HEK293 (cell line): ENCODE data around the gene DNAJC27.

Experiments used
- CTCF ChIA-PET: fragments of 350-600 bp; formaldehyde crosslinking; extraction: SDS; loops from one replicate; lab custom pipeline; 2021; ENCODE audit warnings: antibody characterized with exemption; lab: Yijun Ruan, JAX
- POLR2A ChIA-PET: fragments of 300-600 bp; formaldehyde crosslinking; extraction: SDS; loops from one replicate; lab custom pipeline; 2020; ENCODE audit warnings: antibody characterized with exemption, inconsistent platforms; lab: Yijun Ruan, JAX
- H3K27ac ChIP-seq: fragments of 200-500 bp; sonication (Bioruptor generic); 2 replicates; pipeline ENCODE4 v1.5.1; 2014; ENCODE audit warnings: low read depth, low read length, control low read depth, inconsistent platforms; ENCODE audit errors: extremely low read depth
- H3K36me3 ChIP-seq, 2 experiments: fragments of 200-500 bp in 1 of 2; sonication (Bioruptor generic) in 1 of 2; 1 replicate in 1 of 2; 2 replicates in 1 of 2; pipeline ENCODE4 v1.5.1; 2014 to 2017; ENCODE audit warnings: inconsistent platforms in 2 of 2, low read length in 2 of 2; ENCODE audit not compliant: control insufficient read depth in 2 of 2, insufficient read depth in 1 of 2
- H3K4me1 ChIP-seq: fragments of 200-500 bp; sonication (Bioruptor generic); 2 replicates; pipeline ENCODE4 v1.5.1; 2014; ENCODE audit warnings: mild to moderate bottlenecking, low read length, inconsistent platforms; ENCODE audit not compliant: control insufficient read depth, insufficient read depth
- H3K4me3 ChIP-seq: 2 replicates; pipeline ENCODE4 v1.5.1; 2011; ENCODE audit warnings: low read depth, mild to moderate bottlenecking, control low read depth, low read length, moderate library complexity
- H3K9me3 ChIP-seq: fragments of 200-500 bp; sonication (Bioruptor generic); 2 replicates; pipeline ENCODE4 v1.5.1; 2014; ENCODE audit warnings: low read depth, low read length, inconsistent platforms; ENCODE audit not compliant: control insufficient read depth, insufficient read depth
- GFI1B ChIP-seq: fragments of 450-650 bp; formaldehyde crosslinking; IDR thresholded peaks from 2 replicates; pipeline ENCODE4 v1.5.1; 2016; ENCODE audit warnings: missing biosample characterization, missing genetic modification characterization
- KLF8 ChIP-seq: fragments of 450-650 bp; formaldehyde crosslinking; IDR thresholded peaks from 2 replicates; pipeline ENCODE4 v1.5.1; 2016; ENCODE audit warnings: missing biosample characterization, missing genetic modification characterization
- KLF9 ChIP-seq: fragments of 450-650 bp; formaldehyde crosslinking; IDR thresholded peaks from 2 replicates; pipeline ENCODE4 v1.5.1; 2016; ENCODE audit warnings: missing biosample characterization, missing genetic modification characterization, low read depth
- MYNN ChIP-seq: fragments of 450-650 bp; formaldehyde crosslinking; IDR thresholded peaks from 2 replicates; pipeline ENCODE4 v1.5.1; 2016; ENCODE audit warnings: missing biosample characterization, missing genetic modification characterization, borderline replicate concordance
- PRDM4 ChIP-seq: fragments of 450-650 bp; formaldehyde crosslinking; IDR thresholded peaks from 2 replicates; pipeline ENCODE4 v1.5.1; 2017; ENCODE audit warnings: missing biosample characterization, missing genetic modification characterization
- WT1 ChIP-seq: fragments of 450-650 bp; formaldehyde crosslinking; IDR thresholded peaks from 2 replicates; pipeline ENCODE4 v1.5.1; 2016; ENCODE audit warnings: missing biosample characterization, missing genetic modification characterization
- ZBTB17 ChIP-seq: fragments of 450-650 bp; formaldehyde crosslinking; IDR thresholded peaks from 2 replicates; pipeline ENCODE4 v1.5.1; 2016; ENCODE audit warnings: missing biosample characterization, missing genetic modification characterization
- ZBTB6 ChIP-seq: fragments of 450-650 bp; formaldehyde crosslinking; IDR thresholded peaks from 2 replicates; pipeline ENCODE4 v1.5.1; 2017; ENCODE audit warnings: missing biosample characterization, missing genetic modification characterization
- ZNF19 ChIP-seq: fragments of 450-650 bp; formaldehyde crosslinking; IDR thresholded peaks from 2 replicates; pipeline ENCODE4; 2016; ENCODE audit warnings: missing biosample characterization, missing genetic modification characterization, low read depth
- ZNF324 ChIP-seq: fragments of 450-650 bp; formaldehyde crosslinking; IDR thresholded peaks from 2 replicates; pipeline ENCODE4 v1.5.1; 2016; ENCODE audit warnings: missing biosample characterization, missing genetic modification characterization
- ZNF354C ChIP-seq: fragments of 450-650 bp; formaldehyde crosslinking; IDR thresholded peaks from 2 replicates; pipeline ENCODE4 v1.5.1; 2016; ENCODE audit warnings: missing biosample characterization, missing genetic modification characterization, low read depth, borderline replicate concordance
- ZNF404 ChIP-seq: fragments of 450-650 bp; formaldehyde crosslinking; IDR thresholded peaks from 2 replicates; pipeline ENCODE4 v1.5.1; 2017; ENCODE audit warnings: missing biosample characterization, missing genetic modification characterization
- ZNF510 ChIP-seq: fragments of 450-650 bp; formaldehyde crosslinking; IDR thresholded peaks from 2 replicates; pipeline ENCODE4 v1.5.1; 2018; ENCODE audit warnings: mild to moderate bottlenecking, missing genetic modification characterization, missing biosample characterization; ENCODE audit not compliant: insufficient replicate concordance
- ZNF664 ChIP-seq: fragments of 450-650 bp; formaldehyde crosslinking; IDR thresholded peaks from 2 replicates; pipeline ENCODE4 v1.5.1; 2016; ENCODE audit warnings: missing biosample characterization, missing genetic modification characterization
- ZNF704 ChIP-seq: fragments of 450-650 bp; formaldehyde crosslinking; IDR thresholded peaks from 2 replicates; pipeline ENCODE4 v1.5.1; 2016; ENCODE audit warnings: missing biosample characterization, missing genetic modification characterization
- TF ChIP-seq, protein P1 (sequence below): fragments of 450-650 bp; formaldehyde crosslinking; IDR thresholded peaks from 2 replicates; pipeline ENCODE4 v1.5.1; 2016; ENCODE audit warnings: missing biosample characterization, missing genetic modification characterization
- TF ChIP-seq, protein P2 (sequence below): fragments of 450-650 bp; IDR thresholded peaks from 2 replicates; pipeline ENCODE4 v1.5.1; 2018; ENCODE audit warnings: missing biosample characterization, missing genetic modification characterization

The DNAJC27 gene

DNA sequence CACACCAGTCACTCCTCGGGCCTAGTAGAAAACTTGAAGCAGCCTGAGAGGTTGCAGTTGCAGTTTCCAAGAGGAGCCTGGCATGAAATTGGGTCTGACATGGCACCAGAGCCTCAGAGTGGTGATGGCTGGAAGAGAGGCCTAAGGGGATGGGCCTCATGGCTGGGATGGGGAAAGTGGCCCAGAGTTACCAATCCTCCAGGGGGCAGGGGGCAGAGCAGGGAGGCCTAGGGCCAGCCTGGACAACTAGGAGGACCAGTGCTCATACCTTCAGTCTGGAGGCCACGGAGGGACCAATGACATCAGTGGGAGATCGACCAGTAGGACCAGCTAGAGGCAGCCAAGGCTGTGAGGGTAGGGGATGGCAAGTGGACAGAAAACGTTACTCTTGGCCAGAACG lies 36.6 kb downstream of the DNAJC27 start:
- Histone ChIP-seq H3K4me3 (no peak overlapping the region), H3K27ac (no peak overlapping the region), H3K4me1 (no peaks in the 10 kb centered on the region), H3K36me3 (no peaks in the 10 kb centered on the region), H3K9me3 (no peaks in the 10 kb centered on the region)
- CTCF ChIA-PET, result interaction anchor here (1.0 to 1.2 kb wide), 2 partner anchors 9 to 14 kb away, joined by 3 read pairs; no protein-coding TSS in a partner anchor
- POLR2A ChIA-PET, result no interaction called here
- TF ChIP-seq ZNF324 (tag by site-specific recombination) (no peak), ZNF704 (tag by site-specific recombination) (no peak)

DNA sequence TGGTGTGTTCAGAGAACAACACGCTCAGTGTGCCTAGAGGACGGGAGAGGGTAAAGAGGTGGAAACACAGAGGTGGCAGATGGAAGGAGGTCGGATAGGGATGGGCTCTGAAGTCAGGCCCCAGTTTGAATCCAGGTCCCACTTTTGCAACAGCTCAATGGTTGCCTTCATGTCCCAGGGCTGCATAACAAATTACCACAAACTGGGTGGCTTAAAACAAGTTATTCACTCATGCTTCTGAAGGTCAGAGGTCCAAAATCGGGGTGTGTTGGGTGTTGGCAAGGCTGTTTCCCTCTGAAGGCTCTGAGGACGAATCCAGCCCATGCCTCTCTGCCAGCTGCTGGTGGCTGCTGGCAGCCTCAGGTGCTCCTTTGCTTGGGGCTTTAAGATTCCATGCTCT lies 39.0 kb downstream of the DNAJC27 start:
- Histone ChIP-seq H3K4me1 (no peaks in the 10 kb centered on the region), H3K36me3 (no peaks in the 10 kb centered on the region), H3K27ac (no peak overlapping the region), H3K4me3 (no peak overlapping the region), H3K9me3 (no peaks in the 10 kb centered on the region)
- ChIA-PET POLR2A (no interaction called here), CTCF (no interaction called here)
- TF ChIP-seq, protein P1, sequence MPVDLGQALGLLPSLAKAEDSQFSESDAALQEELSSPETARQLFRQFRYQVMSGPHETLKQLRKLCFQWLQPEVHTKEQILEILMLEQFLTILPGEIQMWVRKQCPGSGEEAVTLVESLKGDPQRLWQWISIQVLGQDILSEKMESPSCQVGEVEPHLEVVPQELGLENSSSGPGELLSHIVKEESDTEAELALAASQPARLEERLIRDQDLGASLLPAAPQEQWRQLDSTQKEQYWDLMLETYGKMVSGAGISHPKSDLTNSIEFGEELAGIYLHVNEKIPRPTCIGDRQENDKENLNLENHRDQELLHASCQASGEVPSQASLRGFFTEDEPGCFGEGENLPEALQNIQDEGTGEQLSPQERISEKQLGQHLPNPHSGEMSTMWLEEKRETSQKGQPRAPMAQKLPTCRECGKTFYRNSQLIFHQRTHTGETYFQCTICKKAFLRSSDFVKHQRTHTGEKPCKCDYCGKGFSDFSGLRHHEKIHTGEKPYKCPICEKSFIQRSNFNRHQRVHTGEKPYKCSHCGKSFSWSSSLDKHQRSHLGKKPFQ (tag by site-specific recombination), result no peak
- TF ChIP-seq KLF8 (tag by site-specific recombination), result no peak
- no peak for TF ChIP-seq ZNF354C
- no peak for TF ChIP-seq ZNF19 (tag by site-specific recombination)
- no peak for TF ChIP-seq ZBTB6 (tag by site-specific recombination)
- no peak for TF ChIP-seq GFI1B (tag by site-specific recombination)

DNA sequence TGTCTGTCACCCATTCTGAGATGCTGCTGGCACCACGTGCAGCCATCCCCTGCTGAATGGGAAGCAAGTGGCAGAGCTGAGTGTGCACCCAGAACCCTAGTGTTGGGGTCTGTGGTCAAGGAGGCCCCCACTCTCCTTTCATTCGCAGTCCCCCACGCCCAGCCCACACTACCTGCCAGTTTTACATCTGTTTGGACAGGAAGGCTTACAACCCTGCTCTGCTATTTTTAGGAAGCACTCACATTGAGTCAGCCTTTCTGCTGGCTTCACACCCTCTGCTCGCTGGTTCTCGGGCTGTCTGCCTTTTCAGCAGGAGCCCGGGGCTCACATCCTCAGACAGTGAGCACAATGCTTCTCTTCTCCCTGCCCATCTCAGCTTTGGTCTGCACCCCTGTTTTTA lies 41.0 kb downstream of the DNAJC27 start:
- no peak overlapping the region for H3K4me3 ChIP-seq
- no peaks in the 10 kb centered on the region for H3K4me1 ChIP-seq
- no peaks in the 10 kb centered on the region for H3K36me3 ChIP-seq
- no peaks in the 10 kb centered on the region for H3K9me3 ChIP-seq
- ChIA-PET CTCF (no interaction called here), POLR2A (interaction anchor here (1.0 kb wide), 1 partner anchor 10 kb away, joined by 3 read pairs; no protein-coding TSS in a partner anchor)
- no peak overlapping the region for H3K27ac ChIP-seq
- TF ChIP-seq KLF9 (tag by site-specific recombination) (no peak), WT1 (tag by site-specific recombination) (no peak), ZBTB17 (tag by site-specific recombination) (no peak), ZNF664 (tag by site-specific recombination) (no peak), PRDM4 (tag by site-specific recombination) (no peak), ZNF510 (tag by site-specific recombination) (no peak), MYNN (tag by site-specific recombination) (no peak), ZNF404 (tag by site-specific recombination) (no peak)
- TF ChIP-seq, protein P2, sequence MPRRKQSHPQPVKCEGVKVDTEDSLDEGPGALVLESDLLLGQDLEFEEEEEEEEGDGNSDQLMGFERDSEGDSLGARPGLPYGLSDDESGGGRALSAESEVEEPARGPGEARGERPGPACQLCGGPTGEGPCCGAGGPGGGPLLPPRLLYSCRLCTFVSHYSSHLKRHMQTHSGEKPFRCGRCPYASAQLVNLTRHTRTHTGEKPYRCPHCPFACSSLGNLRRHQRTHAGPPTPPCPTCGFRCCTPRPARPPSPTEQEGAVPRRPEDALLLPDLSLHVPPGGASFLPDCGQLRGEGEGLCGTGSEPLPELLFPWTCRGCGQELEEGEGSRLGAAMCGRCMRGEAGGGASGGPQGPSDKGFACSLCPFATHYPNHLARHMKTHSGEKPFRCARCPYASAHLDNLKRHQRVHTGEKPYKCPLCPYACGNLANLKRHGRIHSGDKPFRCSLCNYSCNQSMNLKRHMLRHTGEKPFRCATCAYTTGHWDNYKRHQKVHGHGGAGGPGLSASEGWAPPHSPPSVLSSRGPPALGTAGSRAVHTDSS (tag by site-specific recombination), result no peak
